ENCODE measurements around the gene IPO5. TPM values are rescaled to one million over a fixed set of nuclear protein-coding genes. Genes with fewer than 3 reads are reported as not detected.

Gene IPO5
- total and polyA plus RNA-seq, 8 donors, result 32.6 to 140 (median 91.6) TPM

DNA sequence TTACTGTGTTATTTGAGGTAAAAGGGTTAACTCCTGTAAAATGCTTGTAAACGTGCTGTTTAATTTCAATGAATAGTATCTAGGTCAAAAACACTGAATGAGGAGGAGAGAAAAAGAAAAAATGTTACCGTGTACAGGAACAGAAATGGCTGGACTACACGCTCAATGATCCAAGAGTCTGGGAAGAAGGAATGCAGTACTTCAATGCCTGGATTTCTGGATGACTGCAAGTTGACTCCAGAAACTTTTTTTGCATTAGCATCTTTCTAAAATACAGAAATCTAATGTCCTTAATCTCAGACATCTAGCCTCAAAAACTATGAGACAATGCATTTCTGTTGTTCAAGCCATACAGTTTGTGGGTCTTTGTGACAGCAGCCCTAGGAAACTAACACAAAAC lies 17.4 kb upstream of the IPO5 start:
- H3K27ac ChIP-seq, result no peak overlapping the region
- TF ChIP-seq, protein P1, sequence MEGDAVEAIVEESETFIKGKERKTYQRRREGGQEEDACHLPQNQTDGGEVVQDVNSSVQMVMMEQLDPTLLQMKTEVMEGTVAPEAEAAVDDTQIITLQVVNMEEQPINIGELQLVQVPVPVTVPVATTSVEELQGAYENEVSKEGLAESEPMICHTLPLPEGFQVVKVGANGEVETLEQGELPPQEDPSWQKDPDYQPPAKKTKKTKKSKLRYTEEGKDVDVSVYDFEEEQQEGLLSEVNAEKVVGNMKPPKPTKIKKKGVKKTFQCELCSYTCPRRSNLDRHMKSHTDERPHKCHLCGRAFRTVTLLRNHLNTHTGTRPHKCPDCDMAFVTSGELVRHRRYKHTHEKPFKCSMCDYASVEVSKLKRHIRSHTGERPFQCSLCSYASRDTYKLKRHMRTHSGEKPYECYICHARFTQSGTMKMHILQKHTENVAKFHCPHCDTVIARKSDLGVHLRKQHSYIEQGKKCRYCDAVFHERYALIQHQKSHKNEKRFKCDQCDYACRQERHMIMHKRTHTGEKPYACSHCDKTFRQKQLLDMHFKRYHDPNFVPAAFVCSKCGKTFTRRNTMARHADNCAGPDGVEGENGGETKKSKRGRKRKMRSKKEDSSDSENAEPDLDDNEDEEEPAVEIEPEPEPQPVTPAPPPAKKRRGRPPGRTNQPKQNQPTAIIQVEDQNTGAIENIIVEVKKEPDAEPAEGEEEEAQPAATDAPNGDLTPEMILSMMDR (IDR thresholded peaks at IDR 0.05), result no peak
- FAIRE-seq (no peak), DNase-seq (no peak), ATAC-seq (no peak)
- H3K36me3 ChIP-seq, result no peaks in the 10 kb centered on the region
- no peak overlapping the region for H3K4me3 ChIP-seq
- no peaks in the 10 kb centered on the region for H3K9me3 ChIP-seq
- peaks cover 0 to 4% (median 0%) of the 10 kb centered on the region in 3 donors for H3K4me1 ChIP-seq
- WGBS, 2 donors, result 67 to 75% methylated on average over 3 of the region's 3 CpGs
- intact Hi-C loops (cut with DNase I), result no loop called here
- no peaks in the 10 kb centered on the region for H3K27me3 ChIP-seq

DNA sequence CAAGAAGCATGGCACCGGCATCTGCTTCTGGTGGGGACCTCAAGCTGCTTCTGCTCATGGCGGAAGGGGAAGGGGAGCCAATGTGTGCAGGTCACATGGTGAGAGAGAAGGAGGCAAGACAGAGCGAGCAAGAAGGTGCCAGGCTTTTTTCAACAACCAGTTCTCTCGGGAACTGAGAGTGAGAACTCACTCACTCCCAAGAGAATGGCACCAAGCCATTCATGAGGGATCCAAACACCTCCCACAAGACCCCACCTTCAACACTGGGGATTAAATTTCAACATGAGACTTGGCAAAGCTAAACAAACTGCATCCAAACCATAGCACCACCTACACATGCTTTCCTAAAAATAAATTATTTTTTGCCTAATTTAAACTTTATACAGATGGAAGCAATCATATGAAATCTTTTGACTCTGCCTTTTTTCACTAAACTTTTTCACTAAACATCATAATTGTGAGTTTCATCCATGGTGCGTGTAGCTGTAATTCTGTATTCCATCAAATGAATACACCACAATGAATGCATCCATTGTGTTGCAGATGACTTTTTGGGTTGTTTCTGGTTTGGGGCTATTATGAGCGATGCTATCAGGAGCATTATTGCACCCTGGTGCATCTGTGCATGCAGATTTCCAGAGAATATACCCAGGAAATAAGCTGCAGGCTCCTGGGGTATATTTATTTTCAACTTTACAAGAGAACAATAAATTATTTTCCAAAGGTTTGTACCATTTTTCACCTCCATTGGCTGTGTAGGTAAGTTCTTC lies 14.6 kb upstream of the IPO5 start:
- intact Hi-C loops (cut with DNase I), result no loop called here
- Histone ChIP-seq H3K9me3 (no peaks in the 10 kb centered on the region), H3K27ac (no peak overlapping the region), H3K4me1 (peaks cover 0 to 4% (median 0%) of the 10 kb centered on the region in 3 donors), H3K27me3 (no peaks in the 10 kb centered on the region), H3K4me3 (no peak overlapping the region), H3K36me3 (no peaks in the 10 kb centered on the region)
- WGBS, 2 donors, result 77 to 83% methylated on average over 6 of the region's 6 CpGs
- TF ChIP-seq, protein P1 (IDR thresholded peaks at IDR 0.05), result no peak
- DNase-seq (no peak), FAIRE-seq (no peak), ATAC-seq (no peak)

DNA sequence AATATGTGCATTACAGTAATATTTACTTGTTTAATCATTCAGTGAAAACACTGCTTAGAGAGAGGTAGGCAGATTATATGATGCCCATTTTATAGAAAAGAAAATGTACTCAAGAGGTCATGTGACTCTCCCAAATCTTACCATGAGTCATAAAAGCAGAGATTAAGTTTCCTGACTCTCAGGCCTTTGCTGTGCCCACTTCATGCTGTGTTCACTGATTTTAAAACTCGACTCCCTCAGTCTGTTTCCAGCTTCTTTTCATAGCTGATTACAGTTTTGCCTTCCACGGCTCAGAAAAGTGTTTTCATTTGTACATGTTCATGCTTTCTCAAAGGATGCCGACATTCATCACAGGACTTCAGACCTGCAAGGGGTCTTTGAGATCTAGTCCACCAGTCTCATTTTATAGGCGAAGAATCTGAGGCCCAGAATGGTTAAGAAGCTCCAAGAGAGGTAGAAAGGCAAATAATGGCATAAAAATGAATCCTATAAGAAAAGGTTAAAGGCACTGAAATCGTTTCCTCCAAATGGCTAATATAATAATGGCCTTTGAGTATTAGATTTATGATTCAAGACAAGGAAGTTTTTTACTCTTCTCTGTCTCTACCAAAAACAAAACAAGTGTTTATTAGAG lies 9.0 kb upstream of the IPO5 start:
- ATAC-seq (no peak), DNase-seq (no peak), FAIRE-seq (no peak)
- no peaks in the 10 kb centered on the region for H3K4me1 ChIP-seq
- intact Hi-C loops (cut with DNase I), result no loop called here
- H3K36me3 ChIP-seq, result no peaks in the 10 kb centered on the region
- no peak overlapping the region for H3K4me3 ChIP-seq
- H3K27me3 ChIP-seq, result no peaks in the 10 kb centered on the region
- no peaks in the 10 kb centered on the region for H3K9me3 ChIP-seq
- no peak overlapping the region for H3K27ac ChIP-seq
- TF ChIP-seq, protein P1 (IDR thresholded peaks at IDR 0.05), result no peak
- 75 to 81% methylated on average over 5 of the region's 5 CpGs for WGBS, 2 donors

DNA sequence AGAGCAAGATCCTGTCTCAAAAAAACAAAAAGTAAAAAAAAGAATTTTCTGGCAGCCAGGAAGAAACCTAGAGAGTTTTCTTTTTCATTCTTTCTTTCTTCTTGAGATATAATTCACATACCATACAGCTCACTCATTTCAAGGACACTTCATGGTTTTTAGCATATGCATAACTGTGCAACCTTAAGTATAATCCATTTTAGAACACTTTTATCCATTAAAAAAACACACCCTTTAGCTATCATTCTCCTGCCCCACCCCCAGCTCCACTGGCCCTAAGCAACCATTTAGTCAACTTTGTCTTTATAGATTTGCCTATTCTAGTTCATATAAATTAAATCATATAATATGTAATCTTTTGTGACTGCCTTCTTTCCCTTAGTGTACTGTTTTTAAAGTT lies 8.1 kb upstream of the IPO5 start:
- H3K9me3 ChIP-seq, result no peaks in the 10 kb centered on the region
- no peak for ATAC-seq
- H3K4me1 ChIP-seq, result no peaks in the 10 kb centered on the region
- no peaks in the 10 kb centered on the region for H3K36me3 ChIP-seq
- H3K27me3 ChIP-seq, result no peaks in the 10 kb centered on the region
- H3K4me3 ChIP-seq, result no peak overlapping the region
- FAIRE-seq, result no peak
- TF ChIP-seq, protein P1 (IDR thresholded peaks at IDR 0.05), result no peak
- intact Hi-C loops (cut with DNase I), result no loop called here
- DNase-seq, result no peak
- H3K27ac ChIP-seq, result no peak overlapping the region

Measured in pancreas (tissue), 10 donors.